ENCODE results near the gene TULP3. TPM values are rescaled to one million over a fixed set of nuclear protein-coding genes. Genes with fewer than 3 reads are reported as not detected.

Gene TULP3
- total RNA-seq, 1 donor: 43.4 TPM

DNA sequence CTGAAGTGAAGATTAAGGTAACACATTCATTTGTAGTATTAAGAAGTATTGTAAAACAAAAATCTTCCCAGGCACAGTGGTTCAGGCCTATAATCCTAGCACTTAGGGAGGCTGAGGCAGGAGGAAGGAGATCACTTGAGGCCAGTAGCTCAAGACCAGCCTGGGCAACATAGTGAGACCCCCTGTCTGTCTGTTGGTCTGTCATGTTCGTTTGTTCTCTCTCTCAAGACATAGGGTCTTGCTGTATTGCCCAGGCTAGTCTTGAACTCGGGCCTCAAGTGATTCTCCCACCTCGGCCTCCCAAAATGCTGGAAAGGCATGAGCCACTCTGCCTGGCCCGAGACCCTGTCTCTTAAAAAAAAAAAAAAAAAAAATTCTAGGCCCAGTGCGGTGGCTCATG, 6.7 kb downstream of the TULP3 start:
- peaks cover 94% of the 10 kb centered on the region for H3K79me2 ChIP-seq (ENCODE audit: insufficient read depth, low read length)
- H3K4me3 ChIP-seq (ENCODE audit: insufficient read depth, low read length): no peak overlapping the region
- no peak for DNase-seq (ENCODE audit: insufficient read length, low spot score, missing footprints)
- peaks cover 3% of the 10 kb centered on the region for H3K36me3 ChIP-seq (ENCODE audit: insufficient read depth, low read length)
- H2AFZ ChIP-seq (ENCODE audit: low read length): no peak overlapping the region
- H3K4me1 ChIP-seq (ENCODE audit: insufficient read depth, low read length): peaks cover 20% of the 10 kb centered on the region
- H3K27me3 ChIP-seq (ENCODE audit: insufficient read depth, low read length): no peaks in the 10 kb centered on the region
- TF ChIP-seq, protein P1, sequence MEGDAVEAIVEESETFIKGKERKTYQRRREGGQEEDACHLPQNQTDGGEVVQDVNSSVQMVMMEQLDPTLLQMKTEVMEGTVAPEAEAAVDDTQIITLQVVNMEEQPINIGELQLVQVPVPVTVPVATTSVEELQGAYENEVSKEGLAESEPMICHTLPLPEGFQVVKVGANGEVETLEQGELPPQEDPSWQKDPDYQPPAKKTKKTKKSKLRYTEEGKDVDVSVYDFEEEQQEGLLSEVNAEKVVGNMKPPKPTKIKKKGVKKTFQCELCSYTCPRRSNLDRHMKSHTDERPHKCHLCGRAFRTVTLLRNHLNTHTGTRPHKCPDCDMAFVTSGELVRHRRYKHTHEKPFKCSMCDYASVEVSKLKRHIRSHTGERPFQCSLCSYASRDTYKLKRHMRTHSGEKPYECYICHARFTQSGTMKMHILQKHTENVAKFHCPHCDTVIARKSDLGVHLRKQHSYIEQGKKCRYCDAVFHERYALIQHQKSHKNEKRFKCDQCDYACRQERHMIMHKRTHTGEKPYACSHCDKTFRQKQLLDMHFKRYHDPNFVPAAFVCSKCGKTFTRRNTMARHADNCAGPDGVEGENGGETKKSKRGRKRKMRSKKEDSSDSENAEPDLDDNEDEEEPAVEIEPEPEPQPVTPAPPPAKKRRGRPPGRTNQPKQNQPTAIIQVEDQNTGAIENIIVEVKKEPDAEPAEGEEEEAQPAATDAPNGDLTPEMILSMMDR (IDR thresholded peaks at IDR 0.05; ENCODE audit: extremely low read depth, low read depth, low read length): no peak
- H3K9me3 ChIP-seq (ENCODE audit: low read depth, low read length): no peaks in the 10 kb centered on the region
- H3K27ac ChIP-seq (ENCODE audit: low read depth, low read length): no peak overlapping the region
- H4K20me1 ChIP-seq (ENCODE audit: insufficient read depth, low read length): peaks cover 41% of the 10 kb centered on the region
- no peak overlapping the region for H3K4me2 ChIP-seq (ENCODE audit: insufficient read depth, low read length)

DNA sequence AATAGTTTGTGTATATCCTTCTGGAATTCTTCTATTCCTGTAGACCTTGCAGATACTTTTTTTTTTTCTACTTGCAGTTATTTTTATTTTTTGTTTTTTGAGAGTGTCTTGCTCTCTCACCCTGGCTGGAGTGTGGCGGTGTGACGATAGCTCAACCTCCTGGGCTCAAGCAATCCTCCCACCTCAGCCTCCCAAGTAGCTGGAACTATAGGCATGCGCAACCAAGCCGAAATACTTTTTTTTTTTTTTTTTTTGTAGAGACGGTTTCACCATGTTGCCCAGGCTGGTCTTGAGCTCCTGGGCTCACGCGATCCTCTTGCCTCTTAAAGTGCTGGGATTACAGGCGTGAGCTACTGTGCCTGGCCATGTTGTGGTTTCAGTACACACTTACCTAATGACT, 10.0 kb downstream of the TULP3 start:
- DNase-seq (ENCODE audit: insufficient read length, low spot score, missing footprints): no peak
- H3K9me3 ChIP-seq (ENCODE audit: low read depth, low read length): no peaks in the 10 kb centered on the region
- no peak overlapping the region for H3K27ac ChIP-seq (ENCODE audit: low read depth, low read length)
- H3K36me3 ChIP-seq (ENCODE audit: insufficient read depth, low read length): peaks cover 3% of the 10 kb centered on the region
- H3K4me3 ChIP-seq (ENCODE audit: insufficient read depth, low read length): no peak overlapping the region
- no peak overlapping the region for H2AFZ ChIP-seq (ENCODE audit: low read length)
- no peaks in the 10 kb centered on the region for H3K27me3 ChIP-seq (ENCODE audit: insufficient read depth, low read length)
- TF ChIP-seq, protein P1 (IDR thresholded peaks at IDR 0.05; ENCODE audit: extremely low read depth, low read depth, low read length): no peak
- peaks cover 84% of the 10 kb centered on the region for H3K79me2 ChIP-seq (ENCODE audit: insufficient read depth, low read length)
- H4K20me1 ChIP-seq (ENCODE audit: insufficient read depth, low read length): peaks cover 33% of the 10 kb centered on the region
- peaks cover under 1% of the 10 kb centered on the region for H3K4me1 ChIP-seq (ENCODE audit: insufficient read depth, low read length)
- no peak overlapping the region for H3K4me2 ChIP-seq (ENCODE audit: insufficient read depth, low read length)

DNA sequence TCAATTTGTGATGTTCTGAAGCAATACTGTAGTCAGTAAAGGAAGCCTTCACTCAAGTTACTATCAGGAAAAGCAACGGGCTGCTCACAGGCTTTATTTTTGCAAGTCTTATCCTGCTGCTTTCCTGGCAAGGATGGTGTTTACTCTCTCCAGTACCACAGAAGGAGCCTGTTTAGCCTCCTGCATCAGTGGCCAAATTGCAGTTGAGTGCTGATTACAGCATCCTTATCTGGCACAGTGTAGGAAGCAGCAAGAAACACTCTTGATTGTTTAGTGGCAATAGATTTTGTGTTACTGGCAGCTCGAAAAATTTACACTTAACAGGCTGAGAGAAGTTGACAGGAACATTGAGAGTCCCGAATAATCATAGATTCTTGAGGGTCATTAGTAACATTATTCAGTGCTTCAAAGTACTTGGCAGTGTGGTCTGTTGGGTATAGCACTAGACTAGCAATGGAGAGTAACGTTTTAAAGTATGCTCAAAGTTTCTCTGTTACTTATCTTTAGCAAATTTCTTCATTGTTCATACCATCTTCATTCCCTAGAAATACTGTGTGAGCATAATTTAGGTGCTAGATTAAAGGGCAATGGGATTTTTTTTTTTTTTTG, 11.7 kb downstream of the TULP3 start:
- no peak overlapping the region for H3K4me3 ChIP-seq (ENCODE audit: insufficient read depth, low read length)

DNA sequence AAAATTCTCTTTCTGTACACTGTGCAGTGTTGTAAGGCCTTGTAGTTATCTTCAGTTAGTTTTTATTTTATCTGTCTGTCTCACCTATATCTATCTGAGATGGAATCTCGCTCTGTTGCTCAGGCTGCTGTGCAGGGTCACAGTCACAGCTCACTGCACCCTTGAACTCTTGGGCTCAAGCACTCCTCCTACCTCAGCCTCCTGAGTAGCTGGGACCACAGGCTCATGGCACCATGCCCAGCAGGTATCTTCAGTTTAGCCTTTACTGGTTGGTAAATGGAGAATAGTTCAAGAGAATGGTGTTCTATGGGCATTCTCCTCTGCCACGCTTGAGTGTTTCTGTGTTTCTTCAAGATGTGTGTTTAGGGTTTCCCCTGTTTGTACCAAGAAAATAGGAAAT, 13.6 kb downstream of the TULP3 start:
- TF ChIP-seq, protein P1 (IDR thresholded peaks at IDR 0.05; ENCODE audit: extremely low read depth, low read depth, low read length): no peak
- no peak for DNase-seq (ENCODE audit: insufficient read length, low spot score, missing footprints)
- peaks cover 21% of the 10 kb centered on the region for H4K20me1 ChIP-seq (ENCODE audit: insufficient read depth, low read length)

More for the DNA sequence above, 11.7 kb downstream of the TULP3 start:
- H3K36me3 ChIP-seq (ENCODE audit: insufficient read depth, low read length): no peaks in the 10 kb centered on the region
- no peaks in the 10 kb centered on the region for H3K27me3 ChIP-seq (ENCODE audit: insufficient read depth, low read length)
- peaks cover 26% of the 10 kb centered on the region for H4K20me1 ChIP-seq (ENCODE audit: insufficient read depth, low read length)
- H2AFZ ChIP-seq (ENCODE audit: low read length): no peak overlapping the region
- H3K79me2 ChIP-seq (ENCODE audit: insufficient read depth, low read length): peaks cover 75% of the 10 kb centered on the region
- no peaks in the 10 kb centered on the region for H3K4me1 ChIP-seq (ENCODE audit: insufficient read depth, low read length)
- no peak overlapping the region for H3K4me2 ChIP-seq (ENCODE audit: insufficient read depth, low read length)
- no peaks in the 10 kb centered on the region for H3K9me3 ChIP-seq (ENCODE audit: low read depth, low read length)
- H3K27ac ChIP-seq (ENCODE audit: low read depth, low read length): no peak overlapping the region
- TF ChIP-seq, protein P1 (IDR thresholded peaks at IDR 0.05; ENCODE audit: extremely low read depth, low read depth, low read length): no peak
- DNase-seq (ENCODE audit: insufficient read length, low spot score, missing footprints): no peak

More for the DNA sequence above, 13.6 kb downstream of the TULP3 start:
- Histone ChIP-seq H3K4me2 (ENCODE audit: insufficient read depth, low read length) (no peak overlapping the region), H3K27me3 (ENCODE audit: insufficient read depth, low read length) (no peaks in the 10 kb centered on the region), H3K36me3 (ENCODE audit: insufficient read depth, low read length) (peaks cover 4% of the 10 kb centered on the region), H3K79me2 (ENCODE audit: insufficient read depth, low read length) (peaks cover 73% of the 10 kb centered on the region), H3K27ac (ENCODE audit: low read depth, low read length) (no peak overlapping the region), H3K4me1 (ENCODE audit: insufficient read depth, low read length) (no peaks in the 10 kb centered on the region), H2AFZ (ENCODE audit: low read length) (no peak overlapping the region), H3K9me3 (ENCODE audit: low read depth, low read length) (no peaks in the 10 kb centered on the region), H3K4me3 (ENCODE audit: insufficient read depth, low read length) (no peak overlapping the region)

Data from osteoblast (primary cell).